ENCODE data around the gene KPNA1. TPM values are rescaled to one million over a fixed set of nuclear protein-coding genes. Genes with fewer than 3 reads are reported as not detected.

Gene KPNA1
- total RNA-seq, 1 donor from 2014 or later = 72.9 TPM

- intact Hi-C loops (cut with micrococcal nuclease) = loop anchor here (5.0 to 10.0 kb wide), 4 partner anchors 171 to 1016 kb away; partner anchors contain the start of genes POLQ and SEC22A
- POLR2A ChIA-PET = interaction anchor here (0.5 to 10.2 kb wide), 5 partner anchors 14 to 118 kb away, joined by 3 to 140 read pairs (median 72); partner anchors contain the start of genes PARP14 and PARP15
- no peaks in the 10 kb centered on the region for H3K9me3 Mint-ChIP-seq
- no peaks in the 10 kb centered on the region for H3K27me3 Mint-ChIP-seq
- H3K36me3 Mint-ChIP-seq (ENCODE audit: low read depth) = peaks cover 56% of the 10 kb centered on the region
- CTCF ChIA-PET = interaction anchor here (2.0 to 6.8 kb wide), 2 partner anchors 58 to 116 kb away, joined by 5 to 46 read pairs; partner anchors contain the start of gene PARP14
- peak overlapping the region; percentile 93 for H3K4me3 Mint-ChIP-seq
- peaks cover 70% of the 10 kb centered on the region for H3K4me1 Mint-ChIP-seq
- DNase-seq (no peak), ATAC-seq (ENCODE audit: low read depth) (no peak)
- peak overlapping the region; percentile 96 for H3K27ac Mint-ChIP-seq
- TF ChIP-seq, protein P1, sequence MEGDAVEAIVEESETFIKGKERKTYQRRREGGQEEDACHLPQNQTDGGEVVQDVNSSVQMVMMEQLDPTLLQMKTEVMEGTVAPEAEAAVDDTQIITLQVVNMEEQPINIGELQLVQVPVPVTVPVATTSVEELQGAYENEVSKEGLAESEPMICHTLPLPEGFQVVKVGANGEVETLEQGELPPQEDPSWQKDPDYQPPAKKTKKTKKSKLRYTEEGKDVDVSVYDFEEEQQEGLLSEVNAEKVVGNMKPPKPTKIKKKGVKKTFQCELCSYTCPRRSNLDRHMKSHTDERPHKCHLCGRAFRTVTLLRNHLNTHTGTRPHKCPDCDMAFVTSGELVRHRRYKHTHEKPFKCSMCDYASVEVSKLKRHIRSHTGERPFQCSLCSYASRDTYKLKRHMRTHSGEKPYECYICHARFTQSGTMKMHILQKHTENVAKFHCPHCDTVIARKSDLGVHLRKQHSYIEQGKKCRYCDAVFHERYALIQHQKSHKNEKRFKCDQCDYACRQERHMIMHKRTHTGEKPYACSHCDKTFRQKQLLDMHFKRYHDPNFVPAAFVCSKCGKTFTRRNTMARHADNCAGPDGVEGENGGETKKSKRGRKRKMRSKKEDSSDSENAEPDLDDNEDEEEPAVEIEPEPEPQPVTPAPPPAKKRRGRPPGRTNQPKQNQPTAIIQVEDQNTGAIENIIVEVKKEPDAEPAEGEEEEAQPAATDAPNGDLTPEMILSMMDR (IDR thresholded peaks at IDR 0.05) = no peak
Observed at GRCh38 chr3:122562923-122563716, 48.4 kb upstream of the KPNA1 start.

DNA sequence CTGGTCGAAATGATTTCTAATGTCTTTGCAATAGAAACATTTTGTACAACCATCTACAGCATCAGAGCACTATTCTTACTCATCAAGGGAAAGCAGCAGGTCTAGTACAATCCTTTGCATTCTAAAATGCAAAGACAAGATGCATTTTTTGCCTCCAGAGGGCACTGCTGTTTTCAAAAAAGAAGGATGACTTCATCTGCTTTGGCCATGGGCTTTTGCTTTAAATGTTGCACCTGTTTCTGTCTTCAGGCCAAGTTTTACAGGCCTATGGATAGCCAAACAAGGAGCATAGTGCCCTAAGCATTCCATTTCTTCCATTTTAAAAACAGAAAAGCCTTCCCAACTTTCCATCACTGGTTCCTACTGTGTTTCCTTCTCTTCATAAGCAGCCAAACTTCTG lies 45.9 kb upstream of the KPNA1 start:
- H3K36me3 Mint-ChIP-seq (ENCODE audit: low read depth) = peaks cover 56% of the 10 kb centered on the region
- intact Hi-C loops (cut with micrococcal nuclease) = loop anchor here (1.0 to 10.0 kb wide), 9 partner anchors 50 to 1013 kb away; partner anchors contain the start of genes POLQ and SEC22A
- peak overlapping the region; percentile 25 for H3K4me3 Mint-ChIP-seq
- peaks cover 47% of the 10 kb centered on the region for H3K4me1 Mint-ChIP-seq
- H3K9me3 Mint-ChIP-seq = no peaks in the 10 kb centered on the region
- POLR2A ChIA-PET = interaction anchor here (5.5 to 10.2 kb wide), 3 partner anchors 16 to 120 kb away, joined by 72 to 140 read pairs (median 89); partner anchors contain the start of genes PARP14 and PARP15
- no peaks in the 10 kb centered on the region for H3K27me3 Mint-ChIP-seq
- ATAC-seq (ENCODE audit: low read depth) (peak; percentile 29), DNase-seq (no peak)
- H3K27ac Mint-ChIP-seq = peak overlapping the region; percentile 72
- CTCF ChIA-PET = interaction anchor here (0.8 to 5.1 kb wide), 8 partner anchors 57 to 156 kb away, joined by 3 to 92 read pairs (median 4); partner anchors contain the start of gene PARP14
- TF ChIP-seq, protein P1 (IDR thresholded peaks at IDR 0.05) = no peak

DNA sequence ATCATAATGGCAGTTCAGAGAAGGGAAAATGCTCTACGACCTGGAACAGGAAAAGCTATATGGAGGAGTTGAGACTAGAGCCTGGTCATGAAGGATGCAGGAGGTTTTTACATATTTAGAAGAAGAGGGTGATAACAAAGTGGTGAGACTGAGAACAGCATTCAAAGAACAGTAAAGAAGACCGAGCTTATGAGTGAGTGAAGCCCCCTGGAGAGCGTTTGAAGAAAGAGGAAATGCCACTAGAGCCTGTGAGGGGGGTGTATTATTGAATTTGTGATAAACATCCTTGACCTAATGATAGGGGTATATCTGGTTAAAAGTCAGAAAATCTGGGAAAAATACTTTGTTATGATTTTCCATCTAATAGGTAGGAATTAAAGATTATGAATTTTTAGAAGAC lies 45.2 kb upstream of the KPNA1 start:
- no peak for ATAC-seq (ENCODE audit: low read depth)
- Mint-ChIP-seq H3K4me1 (peaks cover 39% of the 10 kb centered on the region), H3K27me3 (no peaks in the 10 kb centered on the region), H3K9me3 (no peaks in the 10 kb centered on the region), H3K36me3 (ENCODE audit: low read depth) (peaks cover 61% of the 10 kb centered on the region), H3K4me3 (no peak overlapping the region), H3K27ac (no peak overlapping the region)
- intact Hi-C loops (cut with micrococcal nuclease) = loop anchor here (1.0 to 10.0 kb wide), 9 partner anchors 50 to 1013 kb away; partner anchors contain the start of genes POLQ and SEC22A
- POLR2A ChIA-PET = interaction anchor here (1.1 to 10.2 kb wide), 3 partner anchors 17 to 139 kb away, joined by 4 to 140 read pairs (median 14); partner anchors contain the start of genes PARP14 and PARP15
- TF ChIP-seq, protein P1 (IDR thresholded peaks at IDR 0.05) = no peak
- DNase-seq = no peak
- CTCF ChIA-PET = interaction anchor here (0.7 to 5.1 kb wide), 8 partner anchors 59 to 469 kb away, joined by 3 to 92 read pairs (median 3); partner anchors contain the start of gene PARP14

DNA sequence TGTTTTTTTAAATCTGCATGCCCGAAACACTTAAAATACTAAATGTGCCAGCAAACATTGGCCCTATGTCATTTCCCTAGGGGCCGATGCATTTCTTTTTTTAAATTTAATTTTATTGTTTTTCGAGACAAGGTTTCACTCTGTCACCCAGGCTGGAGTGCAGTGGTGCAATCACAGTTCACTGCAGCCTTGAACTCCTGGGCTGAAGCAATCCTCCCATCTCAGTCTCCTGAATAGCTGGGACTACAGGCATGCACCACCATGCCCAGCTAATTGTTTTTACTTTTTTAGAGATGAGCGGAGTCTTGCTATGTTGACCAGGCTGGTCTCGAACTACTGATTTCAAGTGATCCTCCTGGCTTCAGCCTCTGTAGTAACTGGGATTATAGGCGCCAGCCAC lies 43.9 kb upstream of the KPNA1 start:
- H3K4me3 Mint-ChIP-seq = no peak overlapping the region
- CTCF ChIA-PET = interaction anchor here (0.7 to 5.1 kb wide), 5 partner anchors 61 to 470 kb away, joined by 3 to 92 read pairs (median 3); partner anchors contain the start of gene PARP14
- POLR2A ChIA-PET = interaction anchor here (1.9 kb wide), 1 partner anchor 121 kb away, joined by 14 read pairs; the partner anchor contains the start of gene PARP14
- no peak overlapping the region for H3K27ac Mint-ChIP-seq
- H3K9me3 Mint-ChIP-seq = no peaks in the 10 kb centered on the region
- ATAC-seq (ENCODE audit: low read depth) = no peak
- peaks cover 62% of the 10 kb centered on the region for H3K36me3 Mint-ChIP-seq (ENCODE audit: low read depth)
- TF ChIP-seq, protein P1 (IDR thresholded peaks at IDR 0.05) = no peak
- peaks cover 33% of the 10 kb centered on the region for H3K4me1 Mint-ChIP-seq
- H3K27me3 Mint-ChIP-seq = no peaks in the 10 kb centered on the region
- no peak for DNase-seq
- intact Hi-C loops (cut with micrococcal nuclease) = no loop called here

Data from activated B cell treated with CpG ODN at 0.5 μM for 24 hours (primary cell).